HG03571 (cell line): ENCODE data around the gene GDF2.

Source experiments
- ATAC-seq: cut with Tn5 transposase; IDR thresholded peaks from one replicate; pipeline ENCODE4 v1.9.1; 2021; ENCODE audit not compliant: unreplicated experiment

The GDF2 gene

GRCh38 chr10:47366731-47367460 is 44.6 kb downstream of the GDF2 start:
- no peak for ATAC-seq

GRCh38 chr10:47367646-47368045 is 45.4 kb downstream of the GDF2 start:
- no peak for ATAC-seq

GRCh38 chr10:47368431-47369180 is 46.4 kb downstream of the GDF2 start:
- ATAC-seq: no peak

- ATAC-seq: no peak
Measured at GRCh38 chr10:47369251-47369894, 47.1 kb downstream of the GDF2 start.

GRCh38 chr10:47370015-47370767 is 47.9 kb downstream of the GDF2 start:
- ATAC-seq: no peak

- ATAC-seq: no peak
Measured at GRCh38 chr10:47370878-47371277, 48.6 kb downstream of the GDF2 start.

GRCh38 chr10:47371629-47372485 is 49.6 kb downstream of the GDF2 start:
- no peak for ATAC-seq

- ATAC-seq: no peak
Measured at GRCh38 chr10:47372726-47373125, 50.5 kb downstream of the GDF2 start.

- ATAC-seq: no peak
Measured at GRCh38 chr10:47374611-47375536, 52.6 kb downstream of the GDF2 start.

GRCh38 chr10:47376522-47377220 is 54.4 kb downstream of the GDF2 start:
- no peak for ATAC-seq
